T-helper 1 cell treated with Interleukin-12 subunit alpha and Interleukin-12 subunit beta and Interleukin-4 antibody, amounts not matched to agents 30 ng/mL and 1 ng/mL, for 36 hours (primary cell): Measurements from ENCODE around the gene SETDB1. TPM values are rescaled to one million over a fixed set of nuclear protein-coding genes. Genes with fewer than 3 reads are reported as not detected.

Experiments used
- intact Hi-C: fragments of 100-400 bp; cut with micrococcal nuclease; formaldehyde crosslinking; loops from one replicate; pipeline ENCODE4 v1.15.1; 2024
- total RNA-seq: library from RNA; stranded (reverse); gene quantifications from 2 replicates; pipeline ENCODE4 v1.2.3, GENCODE V29; 2022

SETDB1 gene
- total RNA-seq, 1 donor from 2014 or later = 52.4 TPM

DNA sequence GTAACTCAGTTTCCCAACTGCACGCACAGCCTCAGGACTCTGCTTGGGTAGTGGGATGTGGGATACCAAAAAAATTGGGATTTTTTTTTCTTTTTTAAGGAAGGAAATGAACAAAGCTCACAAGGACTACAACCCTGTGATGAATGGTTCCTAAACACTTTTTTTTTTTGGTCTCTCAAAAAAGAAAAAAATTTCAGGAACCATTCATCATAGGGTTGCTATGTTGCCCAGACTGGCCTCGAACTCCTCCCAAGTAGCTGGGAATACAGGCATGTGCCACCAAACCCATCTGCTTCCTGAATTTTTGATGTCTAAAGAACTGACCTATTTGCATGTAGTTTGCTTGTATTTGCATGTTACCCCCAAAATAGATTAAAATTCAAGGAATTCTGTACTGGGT lies 73.8 kb downstream of the SETDB1 start:
- intact Hi-C loops = loop anchor here (5.0 kb wide), 1 partner anchor 743 kb away; the partner anchor contains the start of gene CA14

DNA sequence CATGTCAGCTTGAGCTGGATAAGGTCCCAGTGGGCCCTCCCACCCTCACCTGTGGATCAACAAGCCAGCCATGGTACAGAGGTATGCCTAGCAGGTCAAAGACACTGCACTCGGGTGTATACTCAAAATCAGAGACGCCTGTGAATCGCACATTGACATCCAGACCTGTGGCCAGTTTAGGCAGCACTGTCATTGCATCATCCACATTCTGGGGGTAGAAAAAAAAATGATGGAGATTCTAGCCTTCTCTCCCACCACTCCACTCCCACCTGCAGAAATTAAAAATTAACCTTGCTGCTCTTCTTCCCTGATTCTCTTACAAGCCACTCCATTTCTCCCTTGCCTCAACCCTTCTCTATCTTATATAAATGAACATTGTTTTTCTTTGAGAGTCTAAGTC lies 74.2 kb downstream of the SETDB1 start:
- intact Hi-C loops = no loop called here

- intact Hi-C loops = no loop called here
Observed at GRCh38 chr1:151001602-151002001, 75.4 kb downstream of the SETDB1 start.

GRCh38 chr1:151002051-151002450 lies 75.9 kb downstream of the SETDB1 start:
- intact Hi-C loops = no loop called here

- intact Hi-C loops = no loop called here
Observed at GRCh38 chr1:151002611-151003010, 76.4 kb downstream of the SETDB1 start.

DNA sequence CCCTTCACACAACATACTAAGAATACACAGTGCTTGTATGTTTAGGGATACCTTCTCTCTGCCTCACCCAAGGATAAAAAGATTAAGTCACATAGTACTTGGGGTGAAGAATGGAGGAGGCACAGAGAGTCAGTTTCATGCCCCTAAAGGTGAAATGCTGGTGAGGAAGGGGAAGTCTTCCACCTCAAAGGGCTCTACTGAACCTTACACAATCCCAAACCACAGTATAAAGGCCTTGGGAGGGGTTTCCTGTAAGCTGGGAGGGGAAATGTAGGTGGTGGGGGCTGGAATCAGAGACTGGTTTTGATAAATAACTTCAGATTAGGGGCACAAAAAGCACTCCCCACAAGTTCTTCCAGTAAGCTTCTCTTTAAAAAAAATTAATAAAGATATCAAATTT lies 77.0 kb downstream of the SETDB1 start:
- intact Hi-C loops = no loop called here

- intact Hi-C loops = loop anchor here (1.0 to 5.0 kb wide), 3 partner anchors 10 to 451 kb away; partner anchors contain the start of gene POGZ
Observed at GRCh38 chr1:151005729-151006319, 79.7 kb downstream of the SETDB1 start.

- intact Hi-C loops = loop anchor here (1.0 to 5.0 kb wide), 3 partner anchors 10 to 451 kb away; partner anchors contain the start of gene POGZ
Observed at GRCh38 chr1:151006327-151007052, 80.3 kb downstream of the SETDB1 start, which contains the start of gene MINDY1. MINDY1 (minus strand) TSS chr1:151006902; CDS start chr1:151002617, 4,285 bp downstream.

GRCh38 chr1:151007853-151008243 lies 81.7 kb downstream of the SETDB1 start:
- intact Hi-C loops = loop anchor here (1.0 to 5.0 kb wide), 21 partner anchors 33 to 1079 kb away; partner anchors contain the start of genes ARNT, CDC42SE1, ENSA and GABPB2

GRCh38 chr1:151008244-151009205 lies 82.4 kb downstream of the SETDB1 start, which contains the start of gene PRUNE1:
PRUNE1 (plus strand) TSS chr1:151008449; CDS start chr1:151008633, 184 bp downstream.
- intact Hi-C loops = loop anchor here (1.0 to 5.0 kb wide), 20 partner anchors 33 to 1080 kb away; partner anchors contain the start of genes ARNT, CDC42SE1, ENSA and GABPB2

GRCh38 chr1:151009206-151009587 lies 83.0 kb downstream of the SETDB1 start:
- intact Hi-C loops = loop anchor here (2.0 to 5.0 kb wide), 8 partner anchors 40 to 1080 kb away; partner anchors contain the start of genes GOLPH3L, POGZ, RFX5 and SEMA6C

DNA sequence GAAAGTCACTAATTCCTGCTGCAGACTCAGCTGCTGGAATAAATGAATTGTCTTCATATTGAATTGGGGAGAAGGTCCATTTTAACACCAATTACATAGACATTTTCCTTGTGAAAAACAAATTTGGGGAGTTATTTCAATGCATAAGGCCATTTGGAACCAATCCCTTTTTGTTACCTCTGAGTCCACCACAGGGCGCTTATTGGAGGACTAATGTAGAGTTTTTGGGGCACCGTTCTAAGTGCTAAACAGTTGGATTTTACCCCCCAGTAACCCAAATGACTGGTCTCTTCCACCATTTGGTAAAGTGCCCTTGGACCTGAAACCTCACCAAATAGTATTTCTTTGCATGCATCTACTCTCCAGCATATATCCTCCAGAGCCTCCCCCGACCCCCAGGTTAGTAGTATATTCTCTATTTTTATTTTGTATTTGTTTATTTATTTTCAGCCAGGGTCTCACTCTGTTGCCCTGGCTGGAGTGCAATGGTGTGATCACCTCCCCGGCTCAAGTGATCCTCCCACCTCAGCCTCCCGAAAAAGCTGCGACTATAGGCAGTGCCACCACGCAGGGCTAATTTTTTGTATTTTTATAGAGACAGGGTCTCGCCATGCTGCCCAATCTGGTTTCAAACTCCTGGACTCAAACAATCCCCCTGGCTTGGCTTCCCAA lies 83.6 kb downstream of the SETDB1 start:
- intact Hi-C loops = loop anchor here (2.0 to 5.0 kb wide), 8 partner anchors 39 to 1081 kb away; partner anchors contain the start of genes GOLPH3L, POGZ, RFX5 and SEMA6C

DNA sequence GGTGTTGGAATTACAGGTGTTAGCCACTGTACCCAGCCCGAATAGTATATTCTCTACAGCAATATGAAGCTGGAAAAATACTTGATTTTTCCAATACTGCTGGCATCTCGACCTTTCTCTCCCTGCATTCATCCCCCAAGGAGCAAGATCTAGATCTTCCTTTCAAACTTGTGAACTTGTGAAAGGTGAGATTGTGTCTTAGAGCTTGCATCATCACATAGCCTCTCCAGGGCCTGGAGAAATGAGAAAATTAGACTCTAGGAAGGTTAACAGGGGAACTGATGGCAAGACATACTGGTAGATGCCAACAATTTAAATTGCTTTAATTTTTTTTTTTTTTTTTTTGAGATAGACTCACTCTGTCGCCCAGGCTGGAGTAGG lies 84.2 kb downstream of the SETDB1 start:
- intact Hi-C loops = no loop called here

DNA sequence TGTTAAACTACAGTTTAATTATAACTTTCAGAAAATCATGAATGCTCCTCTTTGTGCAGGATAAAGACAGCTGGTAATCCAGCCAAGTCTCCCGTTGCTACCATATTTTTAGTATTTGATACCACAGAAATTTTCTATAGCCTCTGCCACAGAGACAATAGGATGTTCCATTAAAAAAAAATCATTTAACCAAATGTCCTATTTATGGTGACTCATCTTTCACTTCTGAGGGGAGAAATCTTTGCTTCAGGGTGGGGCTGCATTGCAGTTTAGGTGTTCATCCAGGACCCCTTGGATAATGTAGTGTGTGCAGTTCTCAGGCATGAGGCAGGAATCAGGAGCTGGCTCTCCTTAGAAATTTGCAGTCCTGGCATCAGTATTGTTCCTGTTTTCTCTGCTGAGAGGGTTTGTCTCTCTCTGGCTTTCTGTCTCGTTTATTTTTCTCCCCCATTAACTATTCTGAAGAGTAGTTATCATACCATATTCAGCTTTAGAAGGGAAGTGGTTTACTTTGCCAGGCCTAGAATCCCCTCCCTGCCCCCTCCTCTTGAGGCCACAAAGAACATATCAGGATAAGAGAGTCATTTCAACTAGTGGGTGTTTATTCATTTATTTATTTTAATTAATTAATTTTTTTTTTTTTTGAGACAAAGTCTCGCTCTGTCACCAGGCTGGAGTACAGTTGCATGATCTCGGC lies 85.1 kb downstream of the SETDB1 start:
- intact Hi-C loops = no loop called here

DNA sequence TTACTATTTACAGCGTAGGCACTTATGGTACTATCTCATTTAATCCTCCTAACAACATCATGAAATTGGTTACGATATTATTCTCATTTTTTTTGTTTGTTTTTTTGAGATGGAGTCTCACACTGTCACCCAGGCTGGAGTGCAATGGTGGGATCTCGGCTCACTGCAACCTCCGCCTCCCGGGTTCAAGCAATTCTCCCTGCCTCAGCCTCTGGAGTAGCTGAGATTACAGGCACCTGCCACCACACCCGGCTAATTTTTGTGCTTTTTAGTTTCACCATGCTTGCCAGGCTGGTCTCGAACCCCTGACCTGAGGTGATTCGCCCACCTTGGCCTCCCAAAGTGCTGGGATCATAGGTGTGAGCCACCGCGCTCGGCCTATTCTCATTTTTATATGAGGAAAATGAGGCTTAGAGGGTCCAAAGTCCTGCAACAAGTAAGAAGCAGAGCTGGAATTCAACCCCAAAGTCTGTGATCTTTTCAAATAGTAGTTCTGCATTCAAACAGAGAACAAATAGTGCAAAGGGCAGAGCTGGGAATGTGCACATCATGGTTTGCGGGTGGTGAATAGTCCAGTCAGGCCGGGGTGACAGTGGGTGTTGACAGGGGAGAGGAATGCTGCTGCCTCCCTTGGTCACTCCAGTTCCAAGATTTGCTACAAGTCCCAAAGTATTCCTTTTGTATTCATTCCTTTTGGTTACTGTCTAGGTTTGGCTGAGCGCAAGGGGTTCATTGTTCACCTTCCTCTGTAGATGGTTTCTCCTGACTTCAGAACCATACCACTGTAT lies 86.7 kb downstream of the SETDB1 start:
- intact Hi-C loops = no loop called here

DNA sequence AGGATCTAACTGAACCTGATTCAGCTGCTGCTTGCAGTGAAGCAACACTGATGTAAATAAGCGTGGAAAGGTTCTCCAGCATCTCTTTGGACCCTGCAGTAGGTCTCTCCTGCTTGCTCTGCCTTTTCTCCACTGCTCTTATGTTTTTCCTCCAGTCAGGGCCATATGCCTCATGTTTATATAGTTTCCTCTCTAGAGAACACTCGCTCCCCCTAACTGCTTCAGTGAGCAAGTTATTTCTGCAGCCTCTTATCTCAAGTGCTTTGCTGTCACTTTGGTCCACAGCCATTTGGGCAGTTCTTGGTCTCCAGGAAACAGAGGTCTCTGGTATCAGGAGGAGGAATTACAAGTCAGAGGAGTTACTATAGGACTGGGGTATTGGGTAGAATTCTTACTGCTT lies 87.4 kb downstream of the SETDB1 start:
- intact Hi-C loops = no loop called here
